Daoy (cell line): ENCODE data around the gene EEF1AKMT3. TPM values are rescaled to one million over a fixed set of nuclear protein-coding genes. Genes with fewer than 3 reads are reported as not detected.
A peak's percentile ranks its signal among the peaks of the same experiment; 100 is the strongest.

Experiments
- DNase-seq: peaks from one replicate; pipeline ENCODE4 v3.0.0-alpha.2; 2015; ENCODE audit warnings: low read depth
- total RNA-seq: library from RNA; depleted of rRNA; stranded (reverse); fragments of >200 nt; shearing (Covaris generic); gene quantifications from 2 replicates; pipeline ENCODE4 v1.2.3, GENCODE V29; 2014

The EEF1AKMT3 gene
- total RNA-seq, 1 experiment from 2014 or later, result 1.9 TPM

GRCh38 chr12:57735198-57735855 lies 37.1 kb upstream of the EEF1AKMT3 start:
- DNase-seq, result no peak

DNA sequence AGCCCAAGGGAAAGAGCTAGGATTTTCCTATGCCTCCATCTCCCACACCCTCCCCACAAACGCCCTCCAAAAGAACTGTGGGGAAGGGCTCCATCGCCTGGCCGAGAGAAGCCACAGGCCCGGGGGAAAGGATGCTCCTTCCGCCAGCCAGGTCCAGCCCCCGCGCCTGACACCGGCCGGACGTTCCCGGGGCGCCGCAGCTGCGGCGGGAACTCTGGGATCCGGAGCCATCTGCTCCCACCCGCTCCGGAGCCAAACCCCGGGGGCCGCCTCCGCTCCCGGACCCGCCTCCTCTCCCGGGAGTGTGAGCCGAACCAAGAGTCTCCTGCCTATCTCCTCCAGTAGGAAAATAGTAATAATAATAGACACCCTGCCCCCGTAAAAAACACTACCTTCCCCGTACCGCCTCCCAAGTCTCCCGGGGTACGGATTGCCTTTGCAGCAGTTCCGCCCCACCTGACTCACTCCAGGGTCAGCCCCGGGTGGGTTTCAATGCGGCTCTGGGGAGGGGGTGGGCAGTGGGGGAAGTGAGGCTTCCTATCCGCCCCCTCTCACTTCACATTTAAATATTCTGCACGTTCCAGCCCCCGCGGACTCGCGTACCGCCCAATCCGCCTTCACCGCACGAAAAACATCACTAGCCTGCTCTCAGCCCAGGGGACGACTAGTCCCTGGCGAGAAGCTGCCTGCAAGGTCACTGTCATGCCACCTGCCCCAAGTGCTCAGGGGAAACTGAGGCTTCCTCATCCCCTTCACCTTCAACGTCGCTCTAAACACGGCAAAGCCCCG lies 36.3 kb upstream of the EEF1AKMT3 start:
- DNase-seq, result peak; percentile 72

DNA sequence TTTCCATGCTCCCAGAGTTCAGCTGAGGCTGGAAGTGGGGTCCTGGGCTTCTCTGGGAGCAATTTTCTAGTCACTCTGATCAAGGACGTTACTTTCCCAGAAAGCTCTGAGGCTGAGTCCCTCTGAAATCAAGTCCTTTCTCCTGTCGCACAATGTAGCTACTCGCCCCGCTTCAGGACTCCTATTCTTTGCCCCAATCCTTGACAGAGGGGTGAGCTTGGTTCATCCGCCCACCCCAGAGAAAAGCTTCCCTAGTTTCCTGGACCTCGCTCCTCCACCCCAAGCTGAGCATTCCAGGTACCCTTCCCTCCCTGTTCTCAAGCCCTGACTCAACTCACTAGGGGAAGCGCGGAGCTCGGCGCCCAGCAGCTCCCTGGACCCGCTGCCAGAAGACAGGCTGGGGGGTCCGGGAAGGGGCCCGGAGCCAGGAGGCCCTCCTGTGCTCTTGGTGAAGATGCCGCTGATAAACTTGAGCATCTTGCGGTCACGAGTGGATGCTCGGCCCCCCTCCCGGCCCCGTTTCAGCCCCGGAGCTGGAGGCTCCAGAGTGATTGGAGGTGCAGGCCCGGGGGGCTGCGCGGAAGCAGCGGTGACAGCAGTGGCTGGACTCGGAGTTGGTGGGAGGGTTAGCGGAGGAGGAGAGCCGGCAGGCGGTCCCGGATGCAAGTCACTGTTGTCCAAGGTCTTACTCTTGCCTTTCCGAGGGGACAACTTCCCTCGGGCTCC lies 35.5 kb upstream of the EEF1AKMT3 start:
- no peak for DNase-seq

DNA sequence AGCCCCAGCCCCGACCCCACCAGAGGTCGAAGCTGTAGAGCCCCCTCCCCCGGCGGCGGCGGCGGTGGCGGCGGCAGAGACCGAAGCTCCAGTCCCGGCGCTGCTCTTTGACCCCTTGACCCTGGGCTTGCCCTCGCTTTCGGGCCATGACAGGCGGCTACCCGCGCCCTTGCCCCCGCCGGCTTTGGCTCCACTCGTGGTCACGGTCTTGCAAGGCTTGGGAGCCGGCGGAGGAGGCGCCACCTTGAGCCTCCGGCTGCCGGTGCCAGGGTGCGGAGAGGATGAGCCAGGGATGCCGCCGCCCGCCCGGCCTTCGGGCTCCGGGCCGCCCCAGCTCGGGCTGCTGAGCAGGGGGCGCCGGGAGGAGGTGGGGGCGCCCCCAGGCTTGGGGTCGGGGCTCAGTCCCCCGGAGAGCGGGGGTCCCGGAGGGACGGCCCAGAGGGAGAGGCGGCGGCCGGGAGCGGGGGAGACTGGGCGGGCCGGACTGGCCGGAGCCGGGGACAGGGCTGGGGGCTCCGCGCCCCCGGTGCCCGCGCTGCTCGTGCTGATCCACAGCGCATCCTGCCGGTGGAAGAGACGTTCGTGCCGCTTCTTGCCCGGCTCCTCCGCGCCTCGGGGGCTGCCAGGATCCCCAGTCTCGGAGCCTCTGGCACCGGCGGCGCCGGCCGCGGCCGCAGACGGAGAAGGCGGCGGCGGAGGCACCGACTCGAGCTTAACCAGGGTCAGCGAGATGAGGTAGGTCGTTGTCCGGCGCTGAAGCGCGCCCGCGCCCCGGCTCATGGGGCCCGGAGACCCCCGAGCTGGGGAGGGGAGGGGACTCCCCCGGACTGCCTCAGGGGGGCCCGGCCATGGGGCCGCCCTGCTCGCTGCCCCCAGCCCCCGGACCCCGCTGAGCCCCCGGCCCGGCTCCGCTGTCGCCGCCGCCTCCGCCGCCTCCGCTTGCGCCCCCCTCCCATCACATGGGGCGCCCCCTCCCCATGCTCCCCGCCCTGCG lies 34.6 kb upstream of the EEF1AKMT3 start:
- DNase-seq, result peak; percentile 58

- DNase-seq, result peak; percentile 50
These were observed 33.7 kb upstream of the EEF1AKMT3 start, which contains the start of gene AGAP2 for GRCh38 chr12:57738661-57739237. Gene AGAP2 (minus strand): TSS chr12:57738742. CDS start chr12:57738246, 496 bp downstream.

GRCh38 chr12:57739387-57739786 lies 33.0 kb upstream of the EEF1AKMT3 start:
- DNase-seq, result no peak

DNA sequence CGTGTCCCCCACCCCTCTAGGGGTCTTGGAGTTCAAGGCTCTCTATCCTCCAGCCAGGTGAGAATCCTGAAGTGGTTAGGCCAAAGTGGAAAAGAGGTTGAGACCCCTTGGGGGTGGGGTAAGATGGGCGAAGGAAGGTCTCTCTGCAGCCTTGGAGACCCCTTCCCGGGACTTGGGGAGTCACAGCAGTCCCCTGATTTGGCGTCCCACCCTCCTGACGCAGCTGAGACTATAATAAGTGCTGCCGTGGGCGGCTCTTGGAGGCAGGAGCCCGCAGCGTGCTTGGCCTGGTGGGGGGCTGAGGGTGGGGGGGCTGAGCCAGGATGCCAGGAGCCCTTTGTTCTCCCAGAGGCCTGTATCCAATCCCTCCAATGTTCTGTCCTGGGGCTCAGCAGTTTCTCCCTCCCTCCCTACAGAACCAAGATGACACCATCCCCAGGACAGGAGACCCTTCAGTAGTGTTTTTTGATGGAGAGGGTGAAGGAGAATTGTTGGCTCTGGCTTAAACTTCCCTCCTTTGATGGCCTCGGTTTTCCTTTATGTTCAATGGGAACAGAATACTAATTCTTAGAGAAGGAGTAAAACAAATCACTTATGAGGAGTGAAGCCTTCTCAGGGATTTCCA lies 32.4 kb upstream of the EEF1AKMT3 start:
- DNase-seq, result no peak

DNA sequence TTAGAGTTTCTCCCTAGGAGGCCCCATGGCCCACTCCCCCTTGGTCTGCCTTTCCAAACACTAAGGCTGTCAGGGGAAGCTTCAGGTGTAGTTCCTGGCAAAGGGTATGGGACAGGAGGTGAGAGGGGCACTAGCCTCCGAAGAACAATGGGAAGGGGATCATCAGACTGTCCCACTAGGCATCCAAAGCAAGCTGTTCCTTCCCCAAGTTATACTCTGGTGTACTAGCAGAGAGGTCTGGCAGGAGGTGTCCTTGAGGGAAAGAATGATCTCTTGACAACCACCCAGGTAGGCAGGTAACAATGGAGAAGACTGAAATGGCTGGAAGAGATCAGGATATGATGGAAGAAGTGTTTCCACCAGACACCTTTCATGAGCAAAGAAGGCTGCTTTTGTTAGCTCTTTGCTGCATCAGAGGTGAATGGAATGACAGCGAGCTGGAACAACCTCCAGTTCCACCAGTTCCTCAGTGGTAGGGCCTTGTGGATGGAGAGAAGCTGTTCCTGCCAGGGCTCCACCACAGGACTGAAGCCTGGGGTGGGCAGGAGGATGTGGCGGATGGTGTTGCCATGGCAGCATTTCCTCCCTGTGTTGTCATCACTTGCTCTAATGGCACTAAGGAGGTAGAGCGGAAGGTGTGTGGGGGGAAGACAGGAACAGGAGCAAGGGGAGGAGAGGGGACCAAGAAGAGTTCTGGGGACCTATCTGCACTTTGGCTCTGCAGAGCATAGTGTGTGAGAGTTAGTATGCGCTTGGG lies 31.6 kb upstream of the EEF1AKMT3 start:
- DNase-seq, result peak; percentile 47

DNA sequence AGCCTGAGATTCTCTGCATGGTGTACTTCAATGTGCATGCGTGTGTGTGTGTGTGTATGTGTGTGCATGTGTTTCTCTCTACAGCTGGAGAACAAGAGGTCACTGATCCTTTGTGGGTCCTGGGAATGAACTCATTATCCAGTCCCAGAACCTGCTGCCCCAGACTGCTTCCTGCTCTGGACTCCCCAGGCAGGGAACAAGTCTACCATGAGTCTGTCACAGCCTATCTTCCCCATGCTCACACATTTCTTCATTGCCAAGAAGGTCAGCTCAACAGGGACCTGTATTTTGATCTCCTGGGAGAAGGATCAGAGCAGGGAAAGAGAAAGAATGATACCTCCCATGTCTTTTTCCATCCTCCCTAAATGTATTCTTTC lies 31.0 kb upstream of the EEF1AKMT3 start:
- DNase-seq, result no peak

- no peak for DNase-seq
These were observed 30.3 kb upstream of the EEF1AKMT3 start for GRCh38 chr12:57741844-57742738.

GRCh38 chr12:57743769-57744168 lies 28.6 kb upstream of the EEF1AKMT3 start:
- DNase-seq, result no peak

GRCh38 chr12:57744194-57744776 lies 28.1 kb upstream of the EEF1AKMT3 start:
- no peak for DNase-seq

GRCh38 chr12:57744777-57745484 lies 27.5 kb upstream of the EEF1AKMT3 start, which contains the start of gene TSPAN31:
Gene TSPAN31 (plus strand): TSS chr12:57745039. CDS start chr12:57745155, 116 bp downstream.
- peak; percentile 99 for DNase-seq

- no peak for DNase-seq
These were observed 26.9 kb upstream of the EEF1AKMT3 start for GRCh38 chr12:57745485-57745881.

GRCh38 chr12:57746025-57746424 lies 26.4 kb upstream of the EEF1AKMT3 start:
- DNase-seq, result no peak

DNA sequence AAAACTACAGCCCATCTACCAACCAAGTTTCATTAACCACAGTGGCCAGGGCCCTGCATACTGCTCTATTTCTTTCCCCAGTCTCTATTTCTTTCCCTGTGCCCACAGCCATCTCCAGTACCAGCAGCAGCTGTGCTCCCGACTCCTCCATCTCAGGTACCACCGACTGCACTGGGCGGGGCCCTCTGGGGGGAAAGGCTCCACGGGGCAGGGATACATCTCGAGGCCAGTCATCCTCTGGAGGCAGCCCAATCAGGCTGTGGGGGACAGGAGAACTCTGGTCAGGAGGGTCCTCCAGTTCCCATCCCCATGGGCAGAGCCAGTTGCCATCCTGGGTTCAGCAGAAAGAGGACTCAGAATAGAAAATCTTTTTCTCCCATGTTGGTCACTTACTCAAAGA lies 23.4 kb upstream of the EEF1AKMT3 start:
- DNase-seq, result no peak
